Ramos (cell line): ENCODE measurements around the gene KCND3.

Source experiments
- in situ Hi-C: fragments of 300-500 bp; cut with MboI; formaldehyde crosslinking; loops from one replicate; pipeline ENCODE4 v1.14.3; 2022; ENCODE audit warnings: low sequenced_read_pairs; ENCODE audit not compliant: unreplicated experiment

KCND3 gene

GRCh38 chr1:111856411-111857185 lies 132.9 kb downstream of the KCND3 start:
- in situ Hi-C loops = no loop called here

- in situ Hi-C loops = no loop called here
Measured at GRCh38 chr1:111855260-111855659, 134.2 kb downstream of the KCND3 start.

- in situ Hi-C loops = no loop called here
Measured at GRCh38 chr1:111852261-111852721, 137.2 kb downstream of the KCND3 start.

GRCh38 chr1:111851552-111851951 lies 137.9 kb downstream of the KCND3 start:
- in situ Hi-C loops = no loop called here

DNA sequence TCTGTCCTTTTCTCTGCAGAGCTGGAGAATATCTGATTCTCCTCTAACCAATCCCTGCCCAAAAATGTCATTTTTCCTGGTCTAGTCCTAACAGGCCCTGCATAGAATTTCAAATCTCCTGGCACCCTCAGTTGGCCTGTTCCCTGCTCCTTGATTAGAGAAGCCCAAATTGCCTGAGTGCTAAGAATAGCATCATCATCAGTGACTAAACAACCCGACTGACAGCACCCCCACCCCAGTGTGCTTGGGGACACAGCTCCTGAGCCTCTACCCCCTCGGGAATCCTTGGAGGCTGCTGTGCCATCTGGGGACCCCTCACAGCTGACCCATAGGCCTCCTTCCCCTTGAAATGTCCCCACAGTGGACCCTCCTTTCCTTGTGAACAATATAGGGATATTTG lies 139.4 kb downstream of the KCND3 start:
- in situ Hi-C loops = no loop called here

GRCh38 chr1:111848852-111849545 lies 140.5 kb downstream of the KCND3 start:
- in situ Hi-C loops = no loop called here

GRCh38 chr1:111847466-111847865 lies 142.0 kb downstream of the KCND3 start:
- in situ Hi-C loops = no loop called here

GRCh38 chr1:111846842-111847241 lies 142.6 kb downstream of the KCND3 start:
- in situ Hi-C loops = no loop called here

DNA sequence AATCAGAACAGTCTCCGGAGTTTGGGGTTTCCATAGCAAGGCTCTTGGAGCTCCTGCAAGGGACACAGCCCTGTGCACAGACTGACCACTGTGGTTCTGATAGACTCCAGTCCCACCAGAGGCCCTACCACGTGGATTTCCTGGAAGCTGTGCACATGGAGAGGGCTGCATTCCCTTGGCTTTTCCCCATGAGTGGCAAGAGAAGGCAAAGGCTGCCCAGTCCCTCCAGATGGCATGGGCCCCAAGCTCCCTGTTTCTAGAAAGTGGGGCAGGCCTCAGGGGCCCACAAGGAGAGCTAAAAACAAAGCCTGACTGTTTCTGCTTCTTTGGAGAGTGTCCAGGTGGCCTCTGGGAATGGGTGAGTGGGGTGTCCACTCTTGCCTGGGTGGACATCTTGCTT lies 146.3 kb downstream of the KCND3 start:
- in situ Hi-C loops = no loop called here

DNA sequence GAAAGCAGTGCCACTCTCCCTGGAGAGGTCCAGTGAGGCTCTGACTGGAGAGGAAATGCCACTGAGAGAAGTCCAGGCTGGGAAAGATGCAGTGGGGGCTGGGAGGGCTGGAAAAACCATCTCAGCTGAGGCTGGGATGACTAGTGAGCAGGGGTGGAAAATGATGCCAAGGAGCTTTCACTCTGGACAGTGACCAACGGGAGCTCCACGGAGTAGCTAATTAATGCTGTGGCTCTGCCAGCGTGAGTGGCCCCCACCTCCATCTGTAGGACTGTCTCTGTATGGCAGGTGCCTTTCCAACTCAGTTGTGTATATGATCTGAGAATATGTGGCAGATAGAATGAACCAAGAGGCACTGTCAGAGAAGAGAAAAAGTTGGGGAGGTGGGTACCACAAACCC lies 147.1 kb downstream of the KCND3 start:
- in situ Hi-C loops = no loop called here

DNA sequence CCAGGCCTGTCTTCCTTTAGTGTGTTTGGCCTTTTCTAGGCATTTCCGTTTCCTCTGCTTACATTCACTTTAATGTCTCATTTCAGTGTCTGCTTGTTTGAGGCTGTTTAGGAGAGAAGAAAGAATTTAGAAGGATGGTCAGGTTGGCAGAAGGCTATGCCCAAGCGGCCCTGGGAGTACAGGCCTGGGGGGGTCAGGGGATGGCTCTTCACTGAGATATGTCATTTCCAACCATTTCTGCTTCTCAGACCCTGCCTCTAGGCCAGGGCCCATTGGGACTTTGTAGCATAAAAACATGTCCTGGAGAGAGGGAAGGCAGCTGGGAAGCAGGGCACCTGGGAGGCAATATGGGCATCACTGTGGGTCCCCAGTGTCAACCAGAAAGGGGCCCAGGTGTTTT lies 147.7 kb downstream of the KCND3 start:
- in situ Hi-C loops = no loop called here

- in situ Hi-C loops = no loop called here
Measured at GRCh38 chr1:111841189-111841588, 148.3 kb downstream of the KCND3 start.

- in situ Hi-C loops = no loop called here
Measured at GRCh38 chr1:111837393-111837792, 152.1 kb downstream of the KCND3 start.

DNA sequence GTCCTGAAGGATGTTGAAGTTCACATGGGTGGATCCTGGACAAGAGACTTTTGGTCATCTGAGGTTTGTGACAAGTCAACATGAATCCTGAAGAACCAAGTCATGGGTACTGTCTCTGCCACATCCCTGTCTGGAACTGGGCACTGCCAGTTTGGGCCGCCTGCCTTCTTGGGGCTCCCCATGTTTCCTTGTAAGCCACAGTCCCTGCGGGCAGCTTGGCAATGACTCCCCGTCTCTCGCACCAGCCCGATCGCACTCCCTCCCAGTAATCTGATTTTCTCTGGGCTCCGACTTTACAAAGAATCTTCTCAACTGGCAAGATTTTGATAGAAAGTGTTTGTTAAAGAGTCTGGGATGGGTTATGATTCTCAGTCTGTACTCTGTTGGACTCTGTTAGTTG lies 153.4 kb downstream of the KCND3 start:
- in situ Hi-C loops = no loop called here

- in situ Hi-C loops = no loop called here
Measured at GRCh38 chr1:111835514-111835913, 154.0 kb downstream of the KCND3 start.

- in situ Hi-C loops = no loop called here
Measured at GRCh38 chr1:111834956-111835355, 154.5 kb downstream of the KCND3 start.

DNA sequence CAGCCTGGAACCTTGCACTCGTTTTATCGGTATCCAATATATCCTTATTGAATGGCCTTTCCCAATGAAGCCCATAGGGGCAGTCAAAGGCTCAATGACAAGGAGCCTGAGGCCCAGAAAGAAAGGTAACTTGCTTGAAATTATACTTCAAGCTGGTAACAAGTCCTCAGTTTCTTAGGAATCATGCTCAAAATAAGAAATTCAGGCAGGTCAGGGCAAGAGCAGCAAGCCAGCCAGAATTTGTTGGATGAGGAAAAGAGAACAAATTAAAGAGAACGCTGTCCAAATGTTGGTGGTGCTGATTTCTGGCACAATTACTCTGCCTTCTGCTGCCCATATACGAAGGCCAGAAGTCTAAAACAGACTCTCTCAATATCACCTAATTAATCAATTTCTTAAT lies 156.1 kb downstream of the KCND3 start:
- in situ Hi-C loops = no loop called here

GRCh38 chr1:111832521-111833155 lies 156.8 kb downstream of the KCND3 start:
- in situ Hi-C loops = no loop called here

- in situ Hi-C loops = no loop called here
Measured at GRCh38 chr1:111831153-111831552, 158.3 kb downstream of the KCND3 start.

GRCh38 chr1:111827946-111828345 lies 161.5 kb downstream of the KCND3 start:
- in situ Hi-C loops = no loop called here

DNA sequence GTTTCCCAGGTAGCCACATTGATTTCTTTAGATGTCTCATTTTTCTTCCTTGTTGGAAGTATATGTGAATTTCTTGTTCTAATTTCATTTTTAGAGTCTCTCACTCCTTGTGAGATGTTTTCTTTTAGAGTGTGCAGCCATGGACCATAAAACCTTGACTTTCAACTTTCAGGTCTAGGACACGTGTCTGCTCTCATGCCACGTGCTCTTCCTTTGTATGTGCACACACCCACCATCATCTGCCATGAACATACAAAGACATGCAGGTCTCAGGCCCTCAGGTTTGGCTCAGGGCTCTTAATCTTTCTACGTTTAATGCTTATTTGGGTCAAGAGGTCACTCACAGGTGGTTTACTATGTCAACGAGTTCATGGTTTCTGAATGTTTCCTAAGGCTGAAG lies 163.2 kb downstream of the KCND3 start:
- in situ Hi-C loops = no loop called here
